Body of pancreas (tissue), 4 donors: ENCODE data around the gene SLCO1A2. TPM values are rescaled to one million over a fixed set of nuclear protein-coding genes. Genes with fewer than 3 reads are reported as not detected.
"Not testable (repeated sequence)": the region's sequence is repeated elsewhere in the genome, so short reads cannot be mapped to it uniquely, and the experiment has no call there.

Experiments used
- ATAC-seq: fragments of 150-250 bp; one replicate; pipeline ENCODE4 v1.9.1; 2016
- DNase-seq, 4 donors: peaks; one replicate each; pipeline ENCODE4 v3.0.0-alpha.2; 2019
- H3K27ac ChIP-seq, 4 donors: fragments of 200-600 bp; sonication (generic); 1 replicate in 3 of 4; 2 replicates in 1 of 4; pipeline versions ENCODE4 v1.5.1 to v1.6.1; 2016 to 2019; ENCODE audit warnings: mild to moderate bottlenecking in 1 of 4, mixed read lengths in 1 of 4, moderate library complexity in 1 of 4
- H3K27me3 ChIP-seq, 2 donors: fragments of 200-600 bp; sonication (generic); one replicate each; pipeline ENCODE4 v1.6.0; 2016; ENCODE audit warnings: mild to moderate bottlenecking in 1 of 2
- H3K36me3 ChIP-seq, 2 donors: fragments of 200-600 bp; sonication (generic); replicated peaks in 1 of 2; 2 replicates each; pipeline ENCODE4 v1.5.1; 2016; ENCODE audit warnings: low read depth in 2 of 2; ENCODE audit not compliant: insufficient read depth in 1 of 2
- H3K4me1 ChIP-seq: fragments of 200-600 bp; sonication (generic); one replicate; pipeline ENCODE4 v1.6.0; 2016
- H3K4me3 ChIP-seq, 2 donors: fragments of 200-600 bp; sonication (generic); 1 replicate in 1 of 2; 2 replicates in 1 of 2; pipeline ENCODE4 v1.5.1; 2016 to 2019
- H3K9me3 ChIP-seq, 3 donors: fragments of 200-600 bp; sonication (generic); 1 replicate in 2 of 3; 2 replicates in 1 of 3; pipeline ENCODE4 v1.5.1; 2016
- POLR2A ChIP-seq, 3 donors: fragments of 450-650 bp; IDR thresholded peaks; one replicate each; pipeline ENCODE4 v1.6.1; 2016; ENCODE audit warnings: antibody characterized with exemption in 3 of 3, mild to moderate bottlenecking in 2 of 3
- WGBS, 2 donors: methylation state at CpG; one replicate each; pipeline ENCODE4 v1.1.5; 2017; 5-methylcytosine and 5-hydroxymethylcytosine counted together
- intact Hi-C: fragments of 100-400 bp; cut with DNase I; formaldehyde crosslinking; loops from one replicate; pipeline ENCODE4 v1.15.1; 2023
- total RNA-seq, 2 donors: library from RNA; depleted of rRNA; stranded (reverse); fragments of >200 nt; gene quantifications; one replicate each; pipeline ENCODE4 v1.1.0, GENCODE V29; 2016
- TF ChIP-seq, protein P1 (sequence below), 7 experiments: fragments of 450-650 bp in 4 of 7; fragments of 200-600 bp in 3 of 7; sonication (generic) in 3 of 7; IDR thresholded peaks; one replicate each; pipeline ENCODE4 v1.5.1; 2016 to 2019; ENCODE audit warnings: antibody characterized with exemption in 7 of 7

SLCO1A2 gene, protein sequence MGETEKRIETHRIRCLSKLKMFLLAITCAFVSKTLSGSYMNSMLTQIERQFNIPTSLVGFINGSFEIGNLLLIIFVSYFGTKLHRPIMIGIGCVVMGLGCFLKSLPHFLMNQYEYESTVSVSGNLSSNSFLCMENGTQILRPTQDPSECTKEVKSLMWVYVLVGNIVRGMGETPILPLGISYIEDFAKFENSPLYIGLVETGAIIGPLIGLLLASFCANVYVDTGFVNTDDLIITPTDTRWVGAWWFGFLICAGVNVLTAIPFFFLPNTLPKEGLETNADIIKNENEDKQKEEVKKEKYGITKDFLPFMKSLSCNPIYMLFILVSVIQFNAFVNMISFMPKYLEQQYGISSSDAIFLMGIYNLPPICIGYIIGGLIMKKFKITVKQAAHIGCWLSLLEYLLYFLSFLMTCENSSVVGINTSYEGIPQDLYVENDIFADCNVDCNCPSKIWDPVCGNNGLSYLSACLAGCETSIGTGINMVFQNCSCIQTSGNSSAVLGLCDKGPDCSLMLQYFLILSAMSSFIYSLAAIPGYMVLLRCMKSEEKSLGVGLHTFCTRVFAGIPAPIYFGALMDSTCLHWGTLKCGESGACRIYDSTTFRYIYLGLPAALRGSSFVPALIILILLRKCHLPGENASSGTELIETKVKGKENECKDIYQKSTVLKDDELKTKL
- total RNA-seq = not detected

DNA sequence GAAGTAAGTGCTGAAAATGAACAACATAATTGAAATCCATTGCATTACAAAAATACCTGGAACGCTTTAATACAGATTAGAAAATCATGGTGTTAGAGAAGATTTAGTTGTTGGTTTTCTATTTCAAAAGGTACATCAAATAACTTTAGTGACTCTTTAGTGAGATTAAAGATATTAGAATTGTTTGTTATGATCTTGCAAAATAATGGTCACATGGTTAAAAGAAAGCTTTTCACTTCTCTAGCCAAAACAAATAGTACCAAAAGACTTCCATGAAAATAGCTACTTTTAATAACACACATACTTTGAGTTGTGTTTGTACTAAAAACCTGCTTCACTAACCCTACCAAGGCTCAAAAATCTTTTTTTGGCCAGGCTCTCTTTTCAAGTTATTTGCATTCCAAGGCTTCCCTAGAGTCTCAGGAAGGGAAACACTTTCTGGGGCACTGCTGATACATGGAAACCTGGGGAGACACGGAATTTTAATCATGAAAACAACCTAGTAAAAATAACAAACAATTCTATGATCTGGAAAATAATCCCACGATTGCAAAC is at the start of gene SLCO1A2:
TSS of gene SLCO1A2 (minus strand) at position 147 of the 555 bp plus-strand sequence. CDS start 270 bp downstream, outside the sequence.
- H3K36me3 ChIP-seq = no peaks in the 10 kb centered on the region
- WGBS, 2 donors = 56 to 59% methylated on average over 3 of the region's 3 CpGs
- H3K9me3 ChIP-seq = no peaks in the 10 kb centered on the region
- no peak within 1 kb of the TSS for H3K27ac ChIP-seq
- H3K4me1 ChIP-seq = no peaks in the 10 kb centered on the region
- H3K27me3 ChIP-seq = no peaks in the 10 kb centered on the region
- intact Hi-C loops = no loop called here
- TF ChIP-seq, protein P1, sequence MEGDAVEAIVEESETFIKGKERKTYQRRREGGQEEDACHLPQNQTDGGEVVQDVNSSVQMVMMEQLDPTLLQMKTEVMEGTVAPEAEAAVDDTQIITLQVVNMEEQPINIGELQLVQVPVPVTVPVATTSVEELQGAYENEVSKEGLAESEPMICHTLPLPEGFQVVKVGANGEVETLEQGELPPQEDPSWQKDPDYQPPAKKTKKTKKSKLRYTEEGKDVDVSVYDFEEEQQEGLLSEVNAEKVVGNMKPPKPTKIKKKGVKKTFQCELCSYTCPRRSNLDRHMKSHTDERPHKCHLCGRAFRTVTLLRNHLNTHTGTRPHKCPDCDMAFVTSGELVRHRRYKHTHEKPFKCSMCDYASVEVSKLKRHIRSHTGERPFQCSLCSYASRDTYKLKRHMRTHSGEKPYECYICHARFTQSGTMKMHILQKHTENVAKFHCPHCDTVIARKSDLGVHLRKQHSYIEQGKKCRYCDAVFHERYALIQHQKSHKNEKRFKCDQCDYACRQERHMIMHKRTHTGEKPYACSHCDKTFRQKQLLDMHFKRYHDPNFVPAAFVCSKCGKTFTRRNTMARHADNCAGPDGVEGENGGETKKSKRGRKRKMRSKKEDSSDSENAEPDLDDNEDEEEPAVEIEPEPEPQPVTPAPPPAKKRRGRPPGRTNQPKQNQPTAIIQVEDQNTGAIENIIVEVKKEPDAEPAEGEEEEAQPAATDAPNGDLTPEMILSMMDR (IDR thresholded peaks at IDR 0.05) = no peak
- TF ChIP-seq POLR2A (IDR thresholded peaks at IDR 0.05) = no peak
- no peak for DNase-seq
- no peak within 1 kb of the TSS for H3K4me3 ChIP-seq
- no peak for ATAC-seq

DNA sequence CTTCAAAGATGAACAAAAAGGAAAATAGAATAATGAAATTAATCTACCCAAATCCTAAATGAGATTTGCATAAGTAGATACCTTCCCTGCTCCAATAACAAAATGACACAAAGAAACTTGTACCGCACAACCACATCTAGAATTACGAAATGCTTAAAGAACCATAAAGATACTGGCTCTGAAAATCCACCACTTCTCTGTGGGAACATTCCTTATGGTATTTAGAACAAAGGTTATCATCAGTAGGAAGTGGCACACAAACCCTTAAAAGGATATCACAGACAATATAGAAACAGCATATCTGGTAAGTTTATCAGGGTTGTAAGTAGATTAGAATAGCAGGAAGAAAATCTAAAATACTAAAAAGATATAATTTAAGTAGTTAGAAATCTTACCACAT is 49.5 kb upstream of the SLCO1A2 start:
- Histone ChIP-seq H3K4me1 (no peaks in the 10 kb centered on the region), H3K27ac (no peak overlapping the region), H3K36me3 (no peaks in the 10 kb centered on the region), H3K27me3 (no peaks in the 10 kb centered on the region), H3K9me3 (no peaks in the 10 kb centered on the region), H3K4me3 (no peak overlapping the region)
- 28 to 32% methylated on average over 2 of the region's 2 CpGs for WGBS, 2 donors
- no peak for ATAC-seq
- intact Hi-C loops = no loop called here
- DNase-seq = no peak
- TF ChIP-seq, protein P1 (IDR thresholded peaks at IDR 0.05) = no peak
- no peak for TF ChIP-seq POLR2A (IDR thresholded peaks at IDR 0.05)

DNA sequence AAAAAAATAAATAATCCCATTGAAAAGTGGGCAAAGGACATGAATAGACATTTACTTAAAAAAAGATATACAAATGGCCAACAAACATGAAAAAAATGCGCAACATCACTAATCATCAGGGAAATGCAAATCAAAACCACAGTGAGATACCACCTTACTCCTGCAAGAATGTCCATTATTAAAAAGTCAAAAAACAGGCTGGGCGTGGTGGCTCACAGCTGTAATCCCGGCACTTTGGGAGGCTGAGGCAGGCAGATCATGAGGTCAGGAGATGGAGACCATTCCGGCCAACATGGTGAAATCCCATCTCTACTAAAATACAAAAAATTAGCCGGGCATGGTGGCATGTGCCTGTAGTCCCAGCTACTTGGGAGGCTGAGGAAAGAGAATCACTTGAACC is 46.6 kb upstream of the SLCO1A2 start:
- H3K27ac ChIP-seq, ATAC-seq, H3K36me3 ChIP-seq, H3K27me3 ChIP-seq, intact Hi-C loops, H3K4me3 ChIP-seq, DNase-seq, H3K4me1 ChIP-seq, H3K9me3 ChIP-seq: not testable (repeated sequence)
- 85 to 87% methylated on average over 5 of the region's 5 CpGs for WGBS, 2 donors

DNA sequence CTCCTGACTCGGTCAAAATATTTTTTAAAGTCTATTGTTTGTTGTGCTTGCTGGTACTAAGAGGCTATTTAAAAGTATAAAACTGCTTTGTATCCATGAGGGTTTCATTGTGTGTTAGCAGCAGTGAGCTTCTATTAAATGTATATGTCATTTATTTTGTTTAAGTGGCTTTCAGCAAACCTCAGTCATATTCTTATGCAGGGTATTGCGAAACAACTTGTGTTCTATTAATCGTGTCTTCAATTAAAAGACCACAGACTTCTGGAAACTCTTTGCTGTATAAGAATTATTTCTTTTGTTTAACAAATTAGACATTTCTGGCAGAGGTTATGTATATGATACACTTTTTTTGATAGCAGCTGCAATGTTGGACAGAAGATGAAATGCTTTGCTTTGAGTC is 44.5 kb upstream of the SLCO1A2 start:
- intact Hi-C loops = no loop called here
- ATAC-seq (no peak), DNase-seq (no peak)
- H3K4me3 ChIP-seq = no peak overlapping the region
- H3K4me1 ChIP-seq = no peaks in the 10 kb centered on the region
- no peaks in the 10 kb centered on the region for H3K9me3 ChIP-seq
- WGBS, 2 donors = 72 to 74% methylated on average over 3 of the region's 3 CpGs
- H3K27me3 ChIP-seq = no peaks in the 10 kb centered on the region
- H3K27ac ChIP-seq = no peak overlapping the region
- TF ChIP-seq, protein P1 (IDR thresholded peaks at IDR 0.05) = no peak
- TF ChIP-seq POLR2A (IDR thresholded peaks at IDR 0.05) = no peak
- H3K36me3 ChIP-seq = no peaks in the 10 kb centered on the region

DNA sequence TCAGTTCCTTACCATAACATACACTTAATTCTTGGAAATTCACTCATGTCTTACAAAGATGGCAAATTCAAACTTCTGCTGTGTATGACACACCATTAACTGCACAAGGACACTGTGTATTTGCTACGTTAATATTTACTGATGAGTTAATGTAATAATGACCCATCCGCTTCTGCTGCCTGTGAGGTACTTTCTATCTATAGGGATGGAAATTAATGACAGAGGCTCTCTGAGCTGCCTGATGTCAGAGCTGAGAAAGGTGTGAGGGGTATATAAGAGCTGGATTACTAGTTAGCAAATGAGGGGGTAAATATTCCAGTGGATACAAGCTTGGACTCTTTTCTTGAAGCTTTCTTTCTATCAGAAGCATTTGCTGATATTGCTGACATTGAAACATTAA is 37.9 kb upstream of the SLCO1A2 start, which contains the start of gene IAPP:
TSS of gene IAPP (plus strand) at position 301 of the 400 bp plus-strand sequence. CDS start 450 bp downstream, outside the sequence.
- Histone ChIP-seq H3K27ac (no peak within 1 kb of the TSS), H3K4me3 (no peak within 1 kb of the TSS), H3K4me1 (no peaks in the 10 kb centered on the region), H3K36me3 (no peaks in the 10 kb centered on the region), H3K27me3 (no peaks in the 10 kb centered on the region), H3K9me3 (no peaks in the 10 kb centered on the region)
- ATAC-seq = no peak
- TF ChIP-seq, protein P1 (IDR thresholded peaks at IDR 0.05) = no peak
- no peak for TF ChIP-seq POLR2A (IDR thresholded peaks at IDR 0.05)
- no peak for DNase-seq
- intact Hi-C loops = no loop called here
- WGBS, 2 donors = 39 to 62% methylated on average over 2 of the region's 2 CpGs
